ENCODE results near the gene UCHL5. TPM values are rescaled to one million over a fixed set of nuclear protein-coding genes. Genes with fewer than 3 reads are reported as not detected.

Gene UCHL5
- total RNA-seq (100 to 1,000 TPM; 106 to 110 TPM), polyA plus RNA-seq (54.4 TPM)

DNA sequence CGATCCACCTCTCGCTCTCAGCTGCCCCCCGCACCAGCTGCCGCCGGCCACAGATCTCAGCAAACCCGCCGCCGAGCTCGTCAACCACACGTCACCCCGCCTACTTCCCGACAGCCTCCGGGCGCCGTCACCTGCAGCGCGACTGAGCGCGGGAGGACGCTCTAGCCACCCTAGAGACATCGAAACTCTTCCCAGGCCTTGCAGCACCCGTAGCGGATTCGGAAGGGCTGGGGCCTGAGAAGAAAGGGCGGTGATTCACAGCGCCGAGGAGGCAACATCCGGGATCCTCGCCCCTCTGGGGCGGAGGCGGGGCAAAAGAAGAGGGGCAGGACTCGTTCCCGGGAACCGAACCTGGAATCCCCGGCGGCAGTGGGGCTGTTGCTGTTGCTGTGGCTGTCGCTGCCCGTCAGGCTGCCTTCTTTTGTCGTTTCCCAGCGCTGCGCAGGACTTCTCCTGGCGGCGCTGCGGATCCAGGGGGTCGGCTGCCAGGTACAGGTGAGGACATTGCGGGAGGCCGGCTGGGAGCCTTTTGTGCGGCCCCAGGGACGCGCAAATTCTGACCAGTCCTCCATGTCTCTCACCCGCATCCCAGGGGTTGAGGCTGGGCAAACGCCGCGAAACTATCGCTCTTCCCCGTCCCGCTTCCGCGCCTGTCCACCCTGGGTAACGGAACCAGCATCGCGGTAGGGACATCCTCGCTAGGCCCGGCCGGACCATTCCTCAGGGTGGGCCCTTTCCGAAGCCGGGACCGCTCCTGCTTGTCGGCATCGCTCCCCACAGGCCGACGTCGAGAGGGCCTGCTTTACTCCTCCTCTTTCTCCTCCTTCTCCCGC is at the start of gene UCHL5, which contains the start of gene RO60:
TSS of gene UCHL5 (minus strand) at position 79 of the 833 bp plus-strand sequence. CDS start 100 bp downstream, outside the sequence.
TSS of gene RO60 (plus strand) at position 331 of the 833 bp plus-strand sequence. CDS start 9,443 bp downstream, outside the sequence.
- peaks cover 6 to 22% (median 9%) of the 10 kb centered on the region in 3 donors for H3K36me3 Mint-ChIP-seq
- POLR2A ChIA-PET = interaction anchor here (1.6 to 2.6 kb wide), 6 partner anchors 10 to 252 kb away, joined by 3 to 44 read pairs (median 8); partner anchors contain the start of genes CDC73, GLRX2 and RGS2
- H3K4me3 ChIP-seq (ENCODE audit: low read length) = peak within 1 kb of the TSS; percentile 93
- peak within 1 kb of the TSS; percentile 89 to 100 (median 98) for H3K27ac Mint-ChIP-seq
- DNase-seq = peak; percentile 91 to 97 (median 94)
- H3K36me3 ChIP-seq (ENCODE audit: insufficient read depth, low read length) = no peaks in the 10 kb centered on the region
- H3K4me1 ChIP-seq (ENCODE audit: insufficient read depth, low read length) = peaks cover 47% of the 10 kb centered on the region
- H3K27ac ChIP-seq (ENCODE audit: low read depth, low read length) = peak within 1 kb of the TSS; percentile 97
- H3K27me3 ChIP-seq (ENCODE audit: insufficient read depth, low read length, poor library complexity, severe bottlenecking) = no peaks in the 10 kb centered on the region
- peaks cover 0 to 1% (median 0%) of the 10 kb centered on the region in 5 donors for H3K9me3 Mint-ChIP-seq
- CTCF ChIA-PET = interaction anchor here (0.9 to 2.8 kb wide), 13 partner anchors 16 to 253 kb away, joined by 3 to 30 read pairs (median 4); partner anchors contain the start of genes CDC73 and RGS2
- H3K27me3 Mint-ChIP-seq = no peaks in the 10 kb centered on the region
- H3K4me1 Mint-ChIP-seq = peaks cover 61 to 76% (median 70%) of the 10 kb centered on the region in 3 donors
- H3K4me3 Mint-ChIP-seq = peak within 1 kb of the TSS; percentile 94 to 100 (median 94)
- no peaks in the 10 kb centered on the region for H3K9me3 ChIP-seq (ENCODE audit: low read length)

DNA sequence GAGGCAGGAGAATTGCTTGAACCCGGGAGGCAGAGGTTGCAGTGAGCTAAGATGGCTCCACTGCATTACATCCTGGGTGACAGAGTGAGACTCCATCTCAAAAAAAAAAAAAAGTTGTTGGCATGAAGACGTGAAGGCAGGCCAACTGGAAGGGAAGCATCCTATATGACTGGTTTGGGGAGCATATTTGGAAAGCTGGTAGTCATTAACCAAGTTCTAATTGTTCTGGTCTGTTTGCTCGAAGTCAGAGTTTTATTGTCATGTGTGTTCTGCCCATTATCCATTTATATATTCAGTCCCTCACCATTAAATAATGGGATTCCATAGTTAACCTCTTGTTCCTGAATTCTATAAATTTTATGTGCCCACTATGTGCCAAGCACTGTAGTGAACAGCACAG is 49.3 kb upstream of the UCHL5 start:
- Mint-ChIP-seq H3K36me3 (peaks cover 0 to 7% (median 0%) of the 10 kb centered on the region in 3 donors), H3K27me3 (no peaks in the 10 kb centered on the region), H3K4me3 (peak overlapping the region in 1 of 7 donors; percentile 63), H3K27ac (peak overlapping the region in 1 of 8 donors; percentile 50), H3K4me1 (peaks cover 10 to 19% (median 16%) of the 10 kb centered on the region in 3 donors), H3K9me3 (no peaks in the 10 kb centered on the region)
- H3K27ac ChIP-seq (ENCODE audit: low read depth, low read length) = no peak overlapping the region
- H3K4me3 ChIP-seq (ENCODE audit: low read length) = no peak overlapping the region
- no peak for DNase-seq
- H3K36me3 ChIP-seq (ENCODE audit: insufficient read depth, low read length) = no peaks in the 10 kb centered on the region
- peaks cover 9% of the 10 kb centered on the region for H3K4me1 ChIP-seq (ENCODE audit: insufficient read depth, low read length)
- CTCF ChIA-PET = interaction anchor here (1.9 kb wide), 1 partner anchor 13 kb away, joined by 9 read pairs; the partner anchor contains the start of gene CDC73
- H3K27me3 ChIP-seq (ENCODE audit: insufficient read depth, low read length, poor library complexity, severe bottlenecking) = no peaks in the 10 kb centered on the region
- no peaks in the 10 kb centered on the region for H3K9me3 ChIP-seq (ENCODE audit: low read length)
- POLR2A ChIA-PET = no interaction called here

DNA sequence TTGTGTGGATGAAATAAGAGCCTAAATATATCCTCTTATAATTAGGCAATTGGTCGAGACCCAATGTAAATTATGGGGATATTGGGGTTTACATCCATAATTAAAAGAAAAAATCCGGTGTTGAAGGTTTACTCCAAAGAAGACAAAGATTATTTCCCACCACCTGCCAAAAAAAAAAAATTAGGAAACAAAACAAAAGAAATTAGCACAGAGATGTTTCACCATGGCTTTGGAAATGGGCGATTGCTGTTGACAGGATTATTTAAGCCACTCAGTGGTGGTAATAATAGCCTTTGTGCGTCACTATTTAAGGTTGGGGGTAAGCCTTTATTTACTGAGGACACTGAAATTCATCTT is 46.6 kb upstream of the UCHL5 start:
- Mint-ChIP-seq H3K36me3 (peaks cover 0 to 7% (median 0%) of the 10 kb centered on the region in 3 donors), H3K9me3 (no peaks in the 10 kb centered on the region), H3K27ac (peak overlapping the region; percentile 12 to 91 (median 74)), H3K4me1 (peaks cover 18 to 34% (median 33%) of the 10 kb centered on the region in 3 donors), H3K27me3 (no peaks in the 10 kb centered on the region), H3K4me3 (peak overlapping the region; percentile 93 to 97 (median 96))
- H3K27me3 ChIP-seq (ENCODE audit: insufficient read depth, low read length, poor library complexity, severe bottlenecking) = no peaks in the 10 kb centered on the region
- H3K36me3 ChIP-seq (ENCODE audit: insufficient read depth, low read length) = no peaks in the 10 kb centered on the region
- DNase-seq = no peak
- ChIA-PET POLR2A (interaction anchor here (0.8 to 2.2 kb wide), 3 partner anchors 16 to 298 kb away, joined by 5 to 11 read pairs (median 7); partner anchors contain the start of genes CDC73, RO60 and UCHL5), CTCF (interaction anchor here (0.7 kb wide), 1 partner anchor 20 kb away, joined by 3 read pairs; no protein-coding TSS in a partner anchor)
- H3K27ac ChIP-seq (ENCODE audit: low read depth, low read length) = peak overlapping the region; percentile 49
- H3K4me1 ChIP-seq (ENCODE audit: insufficient read depth, low read length) = peaks cover 11% of the 10 kb centered on the region
- H3K9me3 ChIP-seq (ENCODE audit: low read length) = no peaks in the 10 kb centered on the region
- H3K4me3 ChIP-seq (ENCODE audit: low read length) = peak overlapping the region; percentile 79

DNA sequence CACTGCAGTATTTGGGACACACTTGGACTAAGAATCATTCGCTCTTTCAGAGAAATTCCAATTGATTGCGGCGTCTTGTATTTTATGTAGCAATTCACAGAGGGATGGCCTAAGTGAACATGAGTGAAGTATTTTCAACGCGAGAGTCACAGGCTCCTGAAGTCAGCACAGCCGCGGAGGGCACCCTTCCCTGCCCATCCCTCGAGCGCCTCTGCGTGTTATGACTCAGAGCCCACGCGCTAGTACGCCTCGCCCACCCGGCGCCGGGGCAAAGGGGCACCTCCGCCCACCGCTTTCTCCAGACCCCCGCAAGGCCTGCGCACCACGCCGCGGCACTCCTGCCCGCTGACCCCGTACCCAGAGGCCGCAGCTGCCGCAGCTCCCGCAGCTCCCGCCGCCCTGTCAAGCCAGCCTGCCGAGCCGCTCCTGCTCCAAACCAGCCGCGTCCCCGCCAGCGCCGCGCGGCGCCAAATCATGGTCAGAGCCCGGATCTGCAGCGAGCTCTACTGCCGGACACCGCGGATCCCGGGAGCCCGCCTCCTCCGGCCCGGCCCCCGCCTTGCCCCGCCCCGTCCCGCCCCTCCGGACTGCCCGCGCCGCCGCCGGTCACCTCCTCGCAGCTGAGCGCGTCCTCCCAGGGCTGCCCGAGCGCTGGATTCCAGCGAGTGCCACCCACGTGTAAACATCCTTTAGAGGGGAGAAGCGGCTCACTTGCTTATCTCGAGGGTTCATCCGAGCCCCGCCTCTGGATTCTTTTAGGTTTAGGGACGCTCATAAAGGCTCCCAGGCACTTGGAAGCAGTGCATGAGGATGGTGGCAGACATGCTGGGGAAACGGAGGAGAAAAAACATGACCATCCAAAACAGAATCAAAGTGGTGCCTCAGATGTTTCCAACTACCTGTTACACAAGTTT is 46.0 kb upstream of the UCHL5 start, which contains the start of gene GLRX2:
TSS of gene GLRX2 (minus strand) at position 508 of the 914 bp plus-strand sequence. CDS start at position 476, 32 bp downstream.
- Mint-ChIP-seq H3K4me3 (peak within 1 kb of the TSS; percentile 93 to 97 (median 96)), H3K27me3 (no peaks in the 10 kb centered on the region), H3K27ac (peak within 1 kb of the TSS; percentile 74 to 96 (median 90)), H3K9me3 (no peaks in the 10 kb centered on the region), H3K36me3 (peaks cover 0 to 14% (median 4%) of the 10 kb centered on the region in 3 donors), H3K4me1 (peaks cover 18 to 34% (median 33%) of the 10 kb centered on the region in 3 donors)
- Histone ChIP-seq H3K4me3 (ENCODE audit: low read length) (peak within 1 kb of the TSS; percentile 79), H3K4me1 (ENCODE audit: insufficient read depth, low read length) (peaks cover 11% of the 10 kb centered on the region), H3K27me3 (ENCODE audit: insufficient read depth, low read length, poor library complexity, severe bottlenecking) (no peaks in the 10 kb centered on the region), H3K27ac (ENCODE audit: low read depth, low read length) (peak within 1 kb of the TSS; percentile 49), H3K9me3 (ENCODE audit: low read length) (no peaks in the 10 kb centered on the region), H3K36me3 (ENCODE audit: insufficient read depth, low read length) (no peaks in the 10 kb centered on the region)
- ChIA-PET CTCF (interaction anchor here (0.7 to 2.3 kb wide), 3 partner anchors 16 to 46 kb away, joined by 3 to 8 read pairs (median 5); partner anchors contain the start of genes CDC73, RO60 and UCHL5), POLR2A (interaction anchor here (0.8 to 2.2 kb wide), 3 partner anchors 16 to 297 kb away, joined by 5 to 11 read pairs (median 7); partner anchors contain the start of genes CDC73, RO60 and UCHL5)
- peak; percentile 49 to 78 (median 51) for DNase-seq

- H3K27me3 Mint-ChIP-seq = no peaks in the 10 kb centered on the region
- H3K4me1 Mint-ChIP-seq = peaks cover 18 to 34% (median 33%) of the 10 kb centered on the region in 3 donors
- Histone ChIP-seq H3K4me3 (ENCODE audit: low read length) (peak overlapping the region; percentile 79), H3K27me3 (ENCODE audit: insufficient read depth, low read length, poor library complexity, severe bottlenecking) (no peaks in the 10 kb centered on the region), H3K27ac (ENCODE audit: low read depth, low read length) (peak overlapping the region; percentile 49), H3K9me3 (ENCODE audit: low read length) (no peaks in the 10 kb centered on the region), H3K4me1 (ENCODE audit: insufficient read depth, low read length) (peaks cover 11% of the 10 kb centered on the region), H3K36me3 (ENCODE audit: insufficient read depth, low read length) (peaks cover 5% of the 10 kb centered on the region)
- peak overlapping the region; percentile 74 to 96 (median 88) for H3K27ac Mint-ChIP-seq
- peak overlapping the region; percentile 93 to 97 (median 96) for H3K4me3 Mint-ChIP-seq
- CTCF ChIA-PET = interaction anchor here (0.6 to 2.3 kb wide), 3 partner anchors 17 to 46 kb away, joined by 3 to 8 read pairs (median 5); partner anchors contain the start of genes CDC73, RO60 and UCHL5
- peaks cover 0 to 19% (median 4%) of the 10 kb centered on the region in 3 donors for H3K36me3 Mint-ChIP-seq
- POLR2A ChIA-PET = interaction anchor here (2.1 to 2.2 kb wide), 2 partner anchors 17 to 46 kb away, joined by 7 to 11 read pairs; partner anchors contain the start of genes CDC73, RO60 and UCHL5
- DNase-seq = peak in 3 of 5 donors; percentile 4 to 49 (median 27)
- H3K9me3 Mint-ChIP-seq = no peaks in the 10 kb centered on the region
These were observed 45.3 kb upstream of the UCHL5 start for GRCh38 chr1:193104502-193104906.

DNA sequence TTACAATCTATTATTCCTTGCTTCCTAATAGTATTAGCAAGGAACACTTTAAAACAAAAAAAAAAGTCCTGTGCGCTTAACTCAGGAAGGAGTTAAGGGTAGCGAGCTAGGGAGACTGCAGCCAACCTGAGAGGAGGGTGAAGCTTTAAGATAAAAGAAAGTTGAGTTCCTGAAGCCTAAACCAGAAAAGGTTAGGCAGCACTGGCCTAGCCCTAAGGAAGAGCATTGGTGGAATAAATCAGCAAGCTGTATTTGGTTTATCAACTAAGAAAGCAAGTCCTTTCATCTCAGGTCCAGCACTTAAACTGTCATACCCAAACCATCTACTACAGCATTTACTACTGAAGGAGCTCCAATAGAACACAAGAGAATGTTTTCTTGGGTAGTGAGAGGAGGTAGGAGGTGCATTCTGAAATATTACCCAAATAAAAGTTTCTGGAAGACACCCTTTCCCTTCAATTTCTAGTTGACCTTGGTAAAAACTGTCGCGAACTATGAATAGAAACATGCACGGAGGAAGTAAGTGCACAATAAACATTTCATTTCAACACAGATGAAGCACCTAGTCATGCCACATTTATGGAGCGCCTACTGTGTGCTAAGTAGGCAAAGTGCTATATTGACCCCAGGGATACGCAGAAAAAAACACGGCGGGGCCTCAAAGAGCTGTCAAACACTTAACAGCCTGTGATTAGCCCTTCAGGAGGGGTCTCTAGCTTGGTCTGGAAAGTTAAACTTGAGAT is 44.8 kb upstream of the UCHL5 start:
- no peaks in the 10 kb centered on the region for H3K27me3 Mint-ChIP-seq
- peaks cover 9% of the 10 kb centered on the region for H3K36me3 ChIP-seq (ENCODE audit: insufficient read depth, low read length)
- H3K4me3 ChIP-seq (ENCODE audit: low read length) = peak overlapping the region; percentile 79
- CTCF ChIA-PET = interaction anchor here (0.6 to 2.3 kb wide), 4 partner anchors 17 to 297 kb away, joined by 3 to 8 read pairs (median 4); partner anchors contain the start of genes CDC73, RO60 and UCHL5
- POLR2A ChIA-PET = interaction anchor here (2.1 to 2.2 kb wide), 2 partner anchors 17 to 45 kb away, joined by 7 to 11 read pairs; partner anchors contain the start of genes CDC73, RO60 and UCHL5
- no peaks in the 10 kb centered on the region for H3K27me3 ChIP-seq (ENCODE audit: insufficient read depth, low read length, poor library complexity, severe bottlenecking)
- H3K4me1 ChIP-seq (ENCODE audit: insufficient read depth, low read length) = peaks cover 11% of the 10 kb centered on the region
- DNase-seq = no peak
- no peaks in the 10 kb centered on the region for H3K9me3 ChIP-seq (ENCODE audit: low read length)
- peaks cover 0 to 25% (median 4%) of the 10 kb centered on the region in 3 donors for H3K36me3 Mint-ChIP-seq
- H3K27ac Mint-ChIP-seq = peak overlapping the region in 5 of 8 donors; percentile 26 to 94 (median 86)
- H3K4me1 Mint-ChIP-seq = peaks cover 18 to 34% (median 33%) of the 10 kb centered on the region in 3 donors
- peak overlapping the region; percentile 49 for H3K27ac ChIP-seq (ENCODE audit: low read depth, low read length)
- H3K9me3 Mint-ChIP-seq = no peaks in the 10 kb centered on the region
- peak overlapping the region; percentile 93 to 97 (median 96) for H3K4me3 Mint-ChIP-seq

Data from CD8-positive, alpha-beta memory T cell (primary cell).